ENCODE results near the gene SOHLH1.

The SOHLH1 gene

DNA sequence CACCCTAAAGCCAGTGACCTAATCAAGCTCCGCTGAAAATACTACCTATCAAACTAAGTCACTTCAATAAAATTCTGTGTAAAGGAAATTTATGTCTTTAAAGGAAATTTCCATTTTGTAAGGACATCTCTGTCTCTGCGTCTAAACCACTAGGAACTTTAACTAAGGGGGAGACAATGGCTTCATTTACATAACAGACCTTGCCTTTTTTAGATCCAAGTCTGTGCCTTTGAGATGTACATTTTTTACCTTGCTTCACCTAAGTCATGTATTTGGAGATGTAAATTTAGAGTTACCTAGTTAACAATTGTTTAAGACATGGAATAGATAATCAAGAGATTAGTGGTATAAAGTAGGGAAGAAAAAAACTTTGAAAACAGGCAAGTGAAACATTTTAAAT, 49.8 kb downstream of the SOHLH1 start:
- Histone ChIP-seq H3K36me3 (ENCODE audit: control insufficient read depth in 2 of 2, insufficient read depth in 1 of 2, low read length in 2 of 2) (no peaks in the 10 kb centered on the region), H3K4me1 (ENCODE audit: control insufficient read depth, insufficient read depth, low read length) (no peaks in the 10 kb centered on the region), H3K9me3 (ENCODE audit: control insufficient read depth, insufficient read depth, low read depth, low read length) (no peaks in the 10 kb centered on the region), H3K4me3 (ENCODE audit: low read depth, low read length) (no peak overlapping the region), H3K27ac (ENCODE audit: extremely low read depth, low read depth, low read length) (no peak overlapping the region)
- ChIA-PET POLR2A (no interaction called here), CTCF (no interaction called here)
- TF ChIP-seq OVOL3 (tag by site-specific recombination; IDR thresholded peaks at IDR 0.05), result no peak
- TF ChIP-seq ZSCAN16 (tag by site-specific recombination; IDR thresholded peaks at IDR 0.05), result no peak
- no peak for TF ChIP-seq ZNF121 (tag by site-specific recombination; IDR thresholded peaks at IDR 0.05)
- no peak for TF ChIP-seq BCL11B (tag by site-specific recombination; IDR thresholded peaks at IDR 0.05; ENCODE audit: low read depth)
- TF ChIP-seq, protein P1, sequence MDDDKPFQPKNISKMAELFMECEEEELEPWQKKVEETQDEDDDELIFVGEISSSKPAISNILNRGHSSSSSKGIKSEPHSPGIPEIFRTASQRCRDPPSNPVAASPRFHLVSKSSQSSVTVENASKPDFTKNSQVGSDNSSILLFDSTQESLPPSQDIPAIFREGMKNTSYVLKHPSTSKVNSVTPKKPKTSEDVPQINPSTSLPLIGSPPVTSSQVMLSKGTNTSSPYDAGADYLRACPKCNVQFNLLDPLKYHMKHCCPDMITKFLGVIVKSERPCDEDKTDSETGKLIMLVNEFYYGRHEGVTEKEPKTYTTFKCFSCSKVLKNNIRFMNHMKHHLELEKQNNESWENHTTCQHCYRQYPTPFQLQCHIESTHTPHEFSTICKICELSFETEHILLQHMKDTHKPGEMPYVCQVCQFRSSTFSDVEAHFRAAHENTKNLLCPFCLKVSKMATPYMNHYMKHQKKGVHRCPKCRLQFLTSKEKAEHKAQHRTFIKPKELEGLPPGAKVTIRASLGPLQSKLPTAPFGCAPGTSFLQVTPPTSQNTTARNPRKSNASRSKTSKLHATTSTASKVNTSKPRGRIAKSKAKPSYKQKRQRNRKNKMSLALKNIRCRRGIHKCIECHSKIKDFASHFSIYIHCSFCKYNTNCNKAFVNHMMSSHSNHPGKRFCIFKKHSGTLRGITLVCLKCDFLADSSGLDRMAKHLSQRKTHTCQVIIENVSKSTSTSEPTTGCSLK (tag by site-specific recombination; IDR thresholded peaks at IDR 0.05), result no peak
- TF ChIP-seq, protein P2, sequence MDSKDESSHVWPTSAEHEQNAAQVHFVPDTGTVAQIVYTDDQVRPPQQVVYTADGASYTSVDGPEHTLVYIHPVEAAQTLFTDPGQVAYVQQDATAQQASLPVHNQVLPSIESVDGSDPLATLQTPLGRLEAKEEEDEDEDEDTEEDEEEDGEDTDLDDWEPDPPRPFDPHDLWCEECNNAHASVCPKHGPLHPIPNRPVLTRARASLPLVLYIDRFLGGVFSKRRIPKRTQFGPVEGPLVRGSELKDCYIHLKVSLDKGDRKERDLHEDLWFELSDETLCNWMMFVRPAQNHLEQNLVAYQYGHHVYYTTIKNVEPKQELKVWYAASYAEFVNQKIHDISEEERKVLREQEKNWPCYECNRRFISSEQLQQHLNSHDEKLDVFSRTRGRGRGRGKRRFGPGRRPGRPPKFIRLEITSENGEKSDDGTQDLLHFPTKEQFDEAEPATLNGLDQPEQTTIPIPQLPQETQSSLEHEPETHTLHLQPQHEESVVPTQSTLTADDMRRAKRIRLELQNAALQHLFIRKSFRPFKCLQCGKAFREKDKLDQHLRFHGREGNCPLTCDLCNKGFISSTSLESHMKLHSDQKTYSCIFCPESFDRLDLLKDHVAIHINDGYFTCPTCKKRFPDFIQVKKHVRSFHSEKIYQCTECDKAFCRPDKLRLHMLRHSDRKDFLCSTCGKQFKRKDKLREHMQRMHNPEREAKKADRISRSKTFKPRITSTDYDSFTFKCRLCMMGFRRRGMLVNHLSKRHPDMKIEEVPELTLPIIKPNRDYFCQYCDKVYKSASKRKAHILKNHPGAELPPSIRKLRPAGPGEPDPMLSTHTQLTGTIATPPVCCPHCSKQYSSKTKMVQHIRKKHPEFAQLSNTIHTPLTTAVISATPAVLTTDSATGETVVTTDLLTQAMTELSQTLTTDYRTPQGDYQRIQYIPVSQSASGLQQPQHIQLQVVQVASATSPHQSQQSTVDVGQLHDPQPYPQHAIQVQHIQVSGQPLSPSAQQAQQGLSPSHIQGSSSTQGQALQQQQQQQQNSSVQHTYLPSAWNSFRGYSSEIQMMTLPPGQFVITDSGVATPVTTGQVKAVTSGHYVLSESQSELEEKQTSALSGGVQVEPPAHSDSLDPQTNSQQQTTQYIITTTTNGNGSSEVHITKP (tag by site-specific recombination; IDR thresholded peaks at IDR 0.05), result no peak
- TF ChIP-seq ZNF202 (tag by site-specific recombination; IDR thresholded peaks at IDR 0.05; ENCODE audit: borderline replicate concordance), result no peak
- TF ChIP-seq, protein P3, sequence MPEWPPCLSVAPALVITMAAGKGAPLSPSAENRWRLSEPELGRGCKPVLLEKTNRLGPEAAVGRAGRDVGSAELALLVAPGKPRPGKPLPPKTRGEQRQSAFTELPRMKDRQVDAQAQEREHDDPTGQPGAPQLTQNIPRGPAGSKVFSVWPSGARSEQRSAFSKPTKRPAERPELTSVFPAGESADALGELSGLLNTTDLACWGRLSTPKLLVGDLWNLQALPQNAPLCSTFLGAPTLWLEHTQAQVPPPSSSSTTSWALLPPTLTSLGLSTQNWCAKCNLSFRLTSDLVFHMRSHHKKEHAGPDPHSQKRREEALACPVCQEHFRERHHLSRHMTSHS (tag by site-specific recombination; IDR thresholded peaks at IDR 0.05), result no peak

DNA sequence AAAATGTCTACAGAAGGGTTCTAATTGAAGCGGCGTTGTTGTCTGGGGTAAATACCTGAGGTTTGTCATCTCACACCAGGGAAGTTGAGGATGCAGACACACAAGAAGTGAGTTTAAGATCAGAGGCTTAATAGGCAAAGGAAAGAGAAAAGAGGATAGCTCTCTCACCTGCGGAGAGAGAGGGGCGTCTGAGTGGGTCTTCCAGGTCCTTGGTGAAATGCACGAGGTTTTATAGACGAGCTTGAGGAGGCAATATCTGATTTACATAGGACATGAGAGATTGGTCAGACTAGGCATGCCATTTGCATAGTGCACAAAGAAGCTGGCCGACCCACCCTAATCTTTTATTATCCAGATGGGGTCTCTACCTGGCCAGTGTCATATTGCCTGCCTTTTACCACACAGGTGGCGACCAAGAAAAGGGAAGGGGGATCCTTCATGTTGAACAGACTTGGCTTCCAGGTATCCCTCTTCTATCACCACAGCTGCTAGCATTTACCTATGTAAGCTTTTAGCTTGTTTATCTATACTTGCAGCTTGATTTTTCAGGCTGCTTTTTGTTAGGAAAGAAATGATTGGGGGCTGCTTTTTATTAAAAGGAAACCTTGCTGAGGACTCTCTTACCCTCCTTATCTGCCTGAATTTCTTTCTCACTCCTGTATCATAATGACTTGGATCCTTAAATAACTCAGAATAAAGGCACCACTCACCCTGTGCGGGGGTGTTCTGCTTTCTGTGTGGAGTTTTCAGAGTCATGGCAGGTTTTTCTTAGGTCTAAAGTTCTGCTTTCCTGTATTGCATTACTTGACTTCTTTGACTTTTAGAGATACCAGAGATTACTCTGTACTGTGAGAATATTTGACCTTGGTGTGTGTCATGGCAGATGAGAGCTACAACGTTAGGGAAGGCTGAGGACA, 50.5 kb downstream of the SOHLH1 start:
- Histone ChIP-seq H3K9me3 (ENCODE audit: control insufficient read depth, insufficient read depth, low read depth, low read length) (no peaks in the 10 kb centered on the region), H3K4me3 (ENCODE audit: low read depth, low read length) (no peak overlapping the region), H3K27ac (ENCODE audit: extremely low read depth, low read depth, low read length) (no peak overlapping the region), H3K36me3 (ENCODE audit: control insufficient read depth in 2 of 2, insufficient read depth in 1 of 2, low read length in 2 of 2) (no peaks in the 10 kb centered on the region), H3K4me1 (ENCODE audit: control insufficient read depth, insufficient read depth, low read length) (no peaks in the 10 kb centered on the region)
- ChIA-PET POLR2A (no interaction called here), CTCF (interaction anchor here (0.6 kb wide), 1 partner anchor 236 kb away, joined by 3 read pairs; no protein-coding TSS in a partner anchor)
- TF ChIP-seq, protein P4, sequence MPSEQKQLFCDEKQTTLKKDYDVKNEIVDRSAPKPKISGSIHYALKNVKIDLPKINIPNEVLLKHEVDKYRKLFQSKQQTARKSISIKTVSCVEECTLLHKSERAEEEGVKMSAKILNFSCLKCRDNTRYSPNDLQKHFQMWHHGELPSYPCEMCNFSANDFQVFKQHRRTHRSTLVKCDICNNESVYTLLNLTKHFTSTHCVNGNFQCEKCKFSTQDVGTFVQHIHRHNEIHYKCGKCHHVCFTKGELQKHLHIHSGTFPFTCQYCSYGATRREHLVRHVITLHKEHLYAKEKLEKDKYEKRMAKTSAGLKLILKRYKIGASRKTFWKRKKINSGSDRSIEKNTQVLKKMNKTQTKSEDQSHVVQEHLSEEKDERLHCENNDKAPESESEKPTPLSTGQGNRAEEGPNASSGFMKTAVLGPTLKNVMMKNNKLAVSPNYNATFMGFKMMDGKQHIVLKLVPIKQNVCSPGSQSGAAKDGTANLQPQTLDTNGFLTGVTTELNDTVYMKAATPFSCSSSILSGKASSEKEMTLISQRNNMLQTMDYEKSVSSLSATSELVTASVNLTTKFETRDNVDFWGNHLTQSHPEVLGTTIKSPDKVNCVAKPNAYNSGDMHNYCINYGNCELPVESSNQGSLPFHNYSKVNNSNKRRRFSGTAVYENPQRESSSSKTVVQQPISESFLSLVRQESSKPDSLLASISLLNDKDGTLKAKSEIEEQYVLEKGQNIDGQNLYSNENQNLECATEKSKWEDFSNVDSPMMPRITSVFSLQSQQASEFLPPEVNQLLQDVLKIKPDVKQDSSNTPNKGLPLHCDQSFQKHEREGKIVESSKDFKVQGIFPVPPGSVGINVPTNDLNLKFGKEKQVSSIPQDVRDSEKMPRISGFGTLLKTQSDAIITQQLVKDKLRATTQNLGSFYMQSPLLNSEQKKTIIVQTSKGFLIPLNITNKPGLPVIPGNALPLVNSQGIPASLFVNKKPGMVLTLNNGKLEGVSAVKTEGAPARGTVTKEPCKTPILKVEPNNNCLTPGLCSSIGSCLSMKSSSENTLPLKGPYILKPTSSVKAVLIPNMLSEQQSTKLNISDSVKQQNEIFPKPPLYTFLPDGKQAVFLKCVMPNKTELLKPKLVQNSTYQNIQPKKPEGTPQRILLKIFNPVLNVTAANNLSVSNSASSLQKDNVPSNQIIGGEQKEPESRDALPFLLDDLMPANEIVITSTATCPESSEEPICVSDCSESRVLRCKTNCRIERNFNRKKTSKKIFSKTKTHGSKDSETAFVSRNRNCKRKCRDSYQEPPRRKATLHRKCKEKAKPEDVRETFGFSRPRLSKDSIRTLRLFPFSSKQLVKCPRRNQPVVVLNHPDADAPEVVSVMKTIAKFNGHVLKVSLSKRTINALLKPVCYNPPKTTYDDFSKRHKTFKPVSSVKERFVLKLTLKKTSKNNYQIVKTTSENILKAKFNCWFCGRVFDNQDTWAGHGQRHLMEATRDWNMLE (tag by site-specific recombination; conservative IDR thresholded peaks at IDR 0.05; ENCODE audit: low read depth), result no peak
- TF ChIP-seq ZNF629 (tag by site-specific recombination; IDR thresholded peaks at IDR 0.05) (no peak), KLF10 (tag by site-specific recombination; IDR thresholded peaks at IDR 0.05) (no peak)
- TF ChIP-seq, protein P5, sequence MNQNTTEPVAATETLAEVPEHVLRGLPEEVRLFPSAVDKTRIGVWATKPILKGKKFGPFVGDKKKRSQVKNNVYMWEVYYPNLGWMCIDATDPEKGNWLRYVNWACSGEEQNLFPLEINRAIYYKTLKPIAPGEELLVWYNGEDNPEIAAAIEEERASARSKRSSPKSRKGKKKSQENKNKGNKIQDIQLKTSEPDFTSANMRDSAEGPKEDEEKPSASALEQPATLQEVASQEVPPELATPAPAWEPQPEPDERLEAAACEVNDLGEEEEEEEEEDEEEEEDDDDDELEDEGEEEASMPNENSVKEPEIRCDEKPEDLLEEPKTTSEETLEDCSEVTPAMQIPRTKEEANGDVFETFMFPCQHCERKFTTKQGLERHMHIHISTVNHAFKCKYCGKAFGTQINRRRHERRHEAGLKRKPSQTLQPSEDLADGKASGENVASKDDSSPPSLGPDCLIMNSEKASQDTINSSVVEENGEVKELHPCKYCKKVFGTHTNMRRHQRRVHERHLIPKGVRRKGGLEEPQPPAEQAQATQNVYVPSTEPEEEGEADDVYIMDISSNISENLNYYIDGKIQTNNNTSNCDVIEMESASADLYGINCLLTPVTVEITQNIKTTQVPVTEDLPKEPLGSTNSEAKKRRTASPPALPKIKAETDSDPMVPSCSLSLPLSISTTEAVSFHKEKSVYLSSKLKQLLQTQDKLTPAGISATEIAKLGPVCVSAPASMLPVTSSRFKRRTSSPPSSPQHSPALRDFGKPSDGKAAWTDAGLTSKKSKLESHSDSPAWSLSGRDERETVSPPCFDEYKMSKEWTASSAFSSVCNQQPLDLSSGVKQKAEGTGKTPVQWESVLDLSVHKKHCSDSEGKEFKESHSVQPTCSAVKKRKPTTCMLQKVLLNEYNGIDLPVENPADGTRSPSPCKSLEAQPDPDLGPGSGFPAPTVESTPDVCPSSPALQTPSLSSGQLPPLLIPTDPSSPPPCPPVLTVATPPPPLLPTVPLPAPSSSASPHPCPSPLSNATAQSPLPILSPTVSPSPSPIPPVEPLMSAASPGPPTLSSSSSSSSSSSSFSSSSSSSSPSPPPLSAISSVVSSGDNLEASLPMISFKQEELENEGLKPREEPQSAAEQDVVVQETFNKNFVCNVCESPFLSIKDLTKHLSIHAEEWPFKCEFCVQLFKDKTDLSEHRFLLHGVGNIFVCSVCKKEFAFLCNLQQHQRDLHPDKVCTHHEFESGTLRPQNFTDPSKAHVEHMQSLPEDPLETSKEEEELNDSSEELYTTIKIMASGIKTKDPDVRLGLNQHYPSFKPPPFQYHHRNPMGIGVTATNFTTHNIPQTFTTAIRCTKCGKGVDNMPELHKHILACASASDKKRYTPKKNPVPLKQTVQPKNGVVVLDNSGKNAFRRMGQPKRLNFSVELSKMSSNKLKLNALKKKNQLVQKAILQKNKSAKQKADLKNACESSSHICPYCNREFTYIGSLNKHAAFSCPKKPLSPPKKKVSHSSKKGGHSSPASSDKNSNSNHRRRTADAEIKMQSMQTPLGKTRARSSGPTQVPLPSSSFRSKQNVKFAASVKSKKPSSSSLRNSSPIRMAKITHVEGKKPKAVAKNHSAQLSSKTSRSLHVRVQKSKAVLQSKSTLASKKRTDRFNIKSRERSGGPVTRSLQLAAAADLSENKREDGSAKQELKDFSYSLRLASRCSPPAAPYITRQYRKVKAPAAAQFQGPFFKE (tag by site-specific recombination; IDR thresholded peaks at IDR 0.05; ENCODE audit: borderline replicate concordance), result no peak
- TF ChIP-seq, protein P6, sequence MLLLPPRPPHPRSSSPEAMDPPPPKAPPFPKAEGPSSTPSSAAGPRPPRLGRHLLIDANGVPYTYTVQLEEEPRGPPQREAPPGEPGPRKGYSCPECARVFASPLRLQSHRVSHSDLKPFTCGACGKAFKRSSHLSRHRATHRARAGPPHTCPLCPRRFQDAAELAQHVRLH (tag by site-specific recombination; IDR thresholded peaks at IDR 0.05), result no peak
